ENCODE measurements around the gene ZNF791. TPM values are rescaled to one million over a fixed set of nuclear protein-coding genes. Genes with fewer than 3 reads are reported as not detected.

The ZNF791 gene
- total RNA-seq: 22.0 and 22.1 TPM in 2 replicates

DNA sequence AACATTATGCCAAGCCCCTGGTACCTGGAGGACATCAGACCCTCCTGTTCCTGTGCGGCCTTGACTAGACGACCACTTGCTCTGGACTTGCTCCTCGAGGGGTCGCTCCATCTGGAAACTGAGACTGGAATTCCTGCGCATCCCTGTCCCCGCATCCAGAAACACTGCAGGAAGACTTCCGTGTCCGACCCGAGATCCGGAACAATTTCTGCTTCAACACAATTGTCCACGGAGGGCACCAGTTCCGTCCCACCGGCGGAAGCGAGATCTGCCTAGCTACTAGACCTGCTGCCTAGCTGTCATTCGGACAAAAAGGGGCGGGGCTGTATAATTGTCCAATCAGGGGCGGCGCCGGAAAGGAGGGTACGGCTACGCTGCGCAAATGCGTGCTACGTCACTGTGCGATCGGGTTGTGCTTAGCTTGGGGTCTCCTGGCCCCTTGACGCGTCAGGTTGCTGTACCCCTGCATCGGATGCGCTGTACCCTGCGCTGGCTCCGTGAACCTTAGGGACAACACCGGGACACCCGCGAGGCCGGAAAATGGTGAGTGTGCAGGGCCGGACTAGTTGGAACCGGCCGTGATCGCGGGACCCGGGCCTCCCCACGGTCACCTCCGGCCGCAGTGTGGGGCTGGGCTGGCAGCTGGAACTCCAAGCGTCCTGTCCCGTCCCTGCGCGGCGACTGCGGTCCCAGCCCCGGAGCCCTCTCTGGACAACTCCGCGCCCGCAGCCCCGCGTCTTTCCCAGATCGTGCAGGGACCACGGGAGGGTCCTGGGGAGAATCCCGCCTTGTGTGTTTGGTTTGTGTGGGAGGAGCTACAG, at the start of gene ZNF791, which contains the start of gene ZNF490:
Gene ZNF791, plus strand, starts transcription at position 381 of the 821 bp plus-strand sequence. Its CDS starts 160 bp downstream, at position 541.
Gene ZNF490, minus strand, starts transcription at position 274 of the 821 bp plus-strand sequence. Its CDS starts 133 bp downstream, at position 141.

DNA sequence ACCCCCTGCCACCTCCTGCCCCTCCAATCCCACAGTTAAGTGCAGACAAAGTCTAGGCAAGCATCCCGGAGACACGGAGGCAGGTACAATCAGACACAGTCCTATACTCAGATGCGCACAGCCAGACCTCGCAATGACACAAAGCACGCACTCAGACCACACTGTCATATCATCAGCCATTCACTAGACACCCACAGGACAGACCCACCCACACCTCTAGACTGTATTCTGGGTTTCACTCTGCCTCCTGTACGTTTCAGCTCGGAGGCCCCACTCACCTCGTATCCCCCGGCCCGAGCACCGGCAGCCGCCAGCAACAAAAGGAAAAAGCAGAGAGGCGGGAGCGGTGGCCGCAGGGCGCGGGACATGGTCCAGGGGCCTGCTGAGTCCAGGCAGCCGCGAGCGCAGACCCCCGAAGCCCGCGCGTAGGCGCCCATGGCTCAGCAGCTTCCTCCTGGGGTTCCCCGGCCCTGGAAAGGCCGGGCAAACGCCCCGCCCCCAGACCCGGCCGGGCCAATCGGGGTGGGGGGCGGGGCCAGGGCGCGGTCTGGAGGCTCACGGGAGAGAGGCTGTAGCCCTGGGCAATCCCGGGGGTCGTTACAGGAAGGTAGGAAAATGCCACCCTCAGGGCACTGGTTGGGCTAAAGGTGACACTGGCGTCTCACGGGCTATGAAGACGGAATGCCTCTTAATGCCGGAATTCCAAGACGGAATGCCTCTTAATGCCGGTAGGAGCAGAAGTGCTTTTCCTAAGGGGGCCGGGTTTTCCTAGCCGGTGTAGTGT, 55.7 kb downstream of the ZNF791 start, which contains the start of the genes MAN2B1 and WDR83:
Gene MAN2B1, minus strand, starts transcription at position 478 of the 784 bp plus-strand sequence. Its CDS starts 41 bp downstream, at position 437.
Gene WDR83, plus strand, starts transcription at position 543 of the 784 bp plus-strand sequence. CDS start 2,984 bp downstream, outside the sequence.

DNA sequence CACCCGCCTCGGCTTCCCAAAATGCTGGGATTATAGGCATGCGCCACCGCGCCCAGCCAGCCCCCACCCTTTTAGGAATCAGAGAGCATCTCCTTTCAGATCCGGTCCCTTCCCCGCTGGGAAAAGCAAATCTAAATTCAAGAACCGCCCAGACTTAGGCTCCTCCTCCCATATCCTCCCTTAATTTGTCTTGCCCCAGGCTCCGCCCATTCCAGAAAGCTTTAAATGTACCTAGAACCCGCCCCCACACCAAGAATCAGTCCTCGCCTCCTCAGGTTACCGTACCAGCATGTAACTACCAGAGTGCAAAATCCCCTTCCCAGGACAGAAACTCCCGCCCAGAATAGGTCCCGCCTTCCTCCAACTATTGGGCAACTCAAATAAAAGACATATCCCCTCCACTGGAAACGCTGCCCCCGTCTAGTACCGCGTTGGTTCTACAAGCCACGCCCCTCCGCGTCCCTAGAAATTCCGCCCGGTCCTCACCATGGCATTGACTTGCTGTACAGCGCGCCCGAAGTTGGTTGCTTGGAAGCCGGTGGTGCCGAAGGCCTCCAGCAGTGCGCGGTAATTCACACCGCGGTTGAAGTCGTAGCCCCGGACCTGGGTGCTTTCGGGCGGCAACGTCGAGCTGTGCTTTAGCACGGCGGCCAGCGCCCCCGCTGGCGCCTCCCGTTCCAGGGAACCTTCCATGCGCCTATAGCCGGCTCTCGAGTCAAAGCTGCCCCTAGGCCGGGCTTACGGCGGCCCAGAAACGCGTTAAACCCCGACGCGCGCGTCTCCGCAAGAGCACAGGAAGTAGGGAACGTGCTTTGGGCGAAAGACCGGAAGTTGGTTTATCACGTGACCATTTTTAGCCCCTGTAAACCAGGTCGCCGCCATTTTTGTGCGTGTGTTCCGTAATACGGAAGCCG, 70.6 kb downstream of the ZNF791 start, which contains the start of gene DHPS:
Gene DHPS, minus strand, starts transcription at position 807 of the 914 bp plus-strand sequence. Its CDS starts 114 bp downstream, at position 693.

Other genes with a start within 250 kb of the ZNF791 start
- gene ZNF442, start 245.2 kb upstream of the ZNF791 start, total RNA-seq: 0.79 and 1.2 TPM in 2 replicates
- gene ZNF799, start 209.6 kb upstream of the ZNF791 start, total RNA-seq: 5.1 and 5.6 TPM in 2 replicates
- 4.5 and 4.8 TPM in 2 replicates for gene ZNF443, start 169.9 kb upstream of the ZNF791 start, total RNA-seq
- 2.8 and 2.9 TPM in 2 replicates for gene ZNF709, start 126.1 kb upstream of the ZNF791 start, total RNA-seq
- 7.0 and 8.8 TPM in 2 replicates for gene ZNF564, start 59.4 kb upstream of the ZNF791 start, total RNA-seq
- 8.8 and 9.4 TPM in 2 replicates for gene ZNF490, start 107 bp upstream of the ZNF791 start, total RNA-seq
- 25.9 and 29.6 TPM in 2 replicates for gene MAN2B1, start 55.8 kb downstream of the ZNF791 start, total RNA-seq
- gene WDR83, start 55.9 kb downstream of the ZNF791 start, total RNA-seq: 5.9 and 6.4 TPM in 2 replicates
- gene DHPS, start 71.0 kb downstream of the ZNF791 start, total RNA-seq: 41.6 and 48.0 TPM in 2 replicates
- not detected in 2 replicates for gene GNG14, start 77.1 kb downstream of the ZNF791 start, total RNA-seq
- 11.3 and 12.9 TPM in 2 replicates for gene FBXW9, start 85.7 kb downstream of the ZNF791 start, total RNA-seq
- 37.1 and 43.5 TPM in 2 replicates for gene TNPO2, start 113.0 kb downstream of the ZNF791 start, total RNA-seq
- 139 and 174 TPM in 2 replicates for gene TRIR, start 123.8 kb downstream of the ZNF791 start, total RNA-seq
- 70.3 and 81.7 TPM in 2 replicates for gene GET3, start 126.6 kb downstream of the ZNF791 start, total RNA-seq
- gene BEST2, start 140.9 kb downstream of the ZNF791 start, total RNA-seq: not detected in 2 replicates
- 8.4 and 8.8 TPM in 2 replicates for gene HOOK2, start 164.6 kb downstream of the ZNF791 start, total RNA-seq
- 36.0 and 37.8 TPM in 2 replicates for gene JUNB, start 180.6 kb downstream of the ZNF791 start, total RNA-seq
- gene PRDX2, start 190.9 kb downstream of the ZNF791 start, total RNA-seq: 192 and 196 TPM in 2 replicates
- gene THSD8, start 191.1 kb downstream of the ZNF791 start, total RNA-seq: 0.53 TPM in 1 of 2 replicates, not detected in the other
- 30.5 and 31.0 TPM in 2 replicates for gene RNASEH2A, start 195.7 kb downstream of the ZNF791 start, total RNA-seq
- gene RTBDN, start 223.7 kb downstream of the ZNF791 start, total RNA-seq: not detected in 2 replicates
- gene MAST1, start 227.6 kb downstream of the ZNF791 start, total RNA-seq: 0.22 and 0.53 TPM in 2 replicates